HCT116 (cell line): Measurements from ENCODE around the gene OXT.
"Not testable (repeated sequence)": the region's sequence is repeated elsewhere in the genome, so short reads cannot be mapped to it uniquely, and the experiment has no call there.

ENCODE experiments used
- MAX ChIP-seq: IDR thresholded peaks from 2 replicates; pipeline ENCODE4 v1.6.1; 2012
- ZNF274 ChIP-seq: fragments of 200-500 bp; sonication (Bioruptor generic); IDR thresholded peaks from 2 replicates; pipeline ENCODE4 v1.6.1; 2014; ENCODE audit warnings: mild to moderate bottlenecking, low read depth, low read length, inconsistent platforms
- TF ChIP-seq, protein P1 (sequence below), 3 experiments: fragments of 200-600 bp in 1 of 3; sonication (generic) in 1 of 3; IDR thresholded peaks in 2 of 3; conservative IDR thresholded peaks in 1 of 3; 2 replicates each; pipeline ENCODE4 v1.5.1; 2012 to 2017; ENCODE audit warnings: low read depth in 2 of 3, low read length in 2 of 3, antibody characterized with exemption in 1 of 3, borderline replicate concordance in 1 of 3, control low read depth in 1 of 3, mild to moderate bottlenecking in 1 of 3, mixed read lengths in 1 of 3, mixed run types in 1 of 3, moderate library complexity in 1 of 3; ENCODE audit not compliant: insufficient read depth in 1 of 3

GRCh38 chr20:3064119-3064518 is 7.3 kb upstream of the OXT start:
- TF ChIP-seq MAX, ZNF274: not testable (repeated sequence)
- TF ChIP-seq, protein P1, sequence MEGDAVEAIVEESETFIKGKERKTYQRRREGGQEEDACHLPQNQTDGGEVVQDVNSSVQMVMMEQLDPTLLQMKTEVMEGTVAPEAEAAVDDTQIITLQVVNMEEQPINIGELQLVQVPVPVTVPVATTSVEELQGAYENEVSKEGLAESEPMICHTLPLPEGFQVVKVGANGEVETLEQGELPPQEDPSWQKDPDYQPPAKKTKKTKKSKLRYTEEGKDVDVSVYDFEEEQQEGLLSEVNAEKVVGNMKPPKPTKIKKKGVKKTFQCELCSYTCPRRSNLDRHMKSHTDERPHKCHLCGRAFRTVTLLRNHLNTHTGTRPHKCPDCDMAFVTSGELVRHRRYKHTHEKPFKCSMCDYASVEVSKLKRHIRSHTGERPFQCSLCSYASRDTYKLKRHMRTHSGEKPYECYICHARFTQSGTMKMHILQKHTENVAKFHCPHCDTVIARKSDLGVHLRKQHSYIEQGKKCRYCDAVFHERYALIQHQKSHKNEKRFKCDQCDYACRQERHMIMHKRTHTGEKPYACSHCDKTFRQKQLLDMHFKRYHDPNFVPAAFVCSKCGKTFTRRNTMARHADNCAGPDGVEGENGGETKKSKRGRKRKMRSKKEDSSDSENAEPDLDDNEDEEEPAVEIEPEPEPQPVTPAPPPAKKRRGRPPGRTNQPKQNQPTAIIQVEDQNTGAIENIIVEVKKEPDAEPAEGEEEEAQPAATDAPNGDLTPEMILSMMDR (IDR thresholded peaks at IDR 0.05 in 2 of 3, conservative IDR thresholded peaks at IDR 0.05 in 1 of 3; ENCODE audit: borderline replicate concordance in 1 of 3, insufficient read depth in 1 of 3, low read depth in 2 of 3, low read length in 2 of 3), result not testable (repeated sequence)
